Measurements from ENCODE around the gene TFAP2A. TPM values are rescaled to one million over a fixed set of nuclear protein-coding genes. Genes with fewer than 3 reads are reported as not detected.
A peak's percentile ranks its signal among the peaks of the same experiment; 100 is the strongest.

The TFAP2A gene
- total and polyA plus RNA-seq, 10 donors = 0.04 to 0.94 (median 0.23) TPM; not detected in 4

GRCh38 chr6:10413850-10414738, 780 bp downstream of the TFAP2A start:
- TF ChIP-seq CTCF (IDR thresholded peaks at IDR 0.05 in 8 of 11, conservative IDR thresholded peaks at IDR 0.05 in 3 of 11) (no peak), POLR2AphosphoS5 (IDR thresholded peaks at IDR 0.05) (no peak), POLR2A (IDR thresholded peaks at IDR 0.05) (no peak)
- Histone ChIP-seq H3K4me1 (peaks cover 9 to 71% (median 51%) of the 10 kb centered on the region in 6 donors), H3K36me3 (no peaks in the 10 kb centered on the region), H3K4me3 (peak overlapping the region in 3 of 8 donors; percentile 5 to 83 (median 9)), H3K27ac (no peak overlapping the region), H3K9me3 (peaks cover 0 to 56% (median 0%) of the 10 kb centered on the region in 8 donors), H3K27me3 (replicated peaks in 1 of 7) (peaks cover 22 to 100% (median 97%) of the 10 kb centered on the region in 7 donors)
- WGBS, 5 donors = 4 to 7% (median 5%) methylated on average over 21 to 37 of the region's 37 CpGs
- no peak for DNase-seq
- intact Hi-C loops (cut with DNase I; ENCODE audit: low total_unique reads) = no loop called here

GRCh38 chr6:10413262-10413849, 1.5 kb downstream of the TFAP2A start:
- TF ChIP-seq POLR2AphosphoS5 (IDR thresholded peaks at IDR 0.05) (no peak), CTCF (IDR thresholded peaks at IDR 0.05 in 8 of 11, conservative IDR thresholded peaks at IDR 0.05 in 3 of 11) (no peak), POLR2A (IDR thresholded peaks at IDR 0.05) (no peak)
- DNase-seq = no peak
- H3K27ac ChIP-seq = no peak overlapping the region
- H3K27me3 ChIP-seq (replicated peaks in 1 of 7) = peaks cover 17 to 100% (median 97%) of the 10 kb centered on the region in 7 donors
- peak overlapping the region; percentile 55 to 83 (median 71) for H3K4me3 ChIP-seq
- H3K9me3 ChIP-seq = peaks cover 0 to 58% (median 0%) of the 10 kb centered on the region in 8 donors
- WGBS, 5 donors = 7 to 11% (median 8%) methylated on average over 27 to 31 of the region's 31 CpGs
- no peaks in the 10 kb centered on the region for H3K36me3 ChIP-seq
- intact Hi-C loops (cut with DNase I; ENCODE audit: low total_unique reads) = no loop called here
- peaks cover 9 to 71% (median 51%) of the 10 kb centered on the region in 6 donors for H3K4me1 ChIP-seq

- Histone ChIP-seq H3K4me3 (peak overlapping the region; percentile 55 to 83 (median 71)), H3K36me3 (no peaks in the 10 kb centered on the region), H3K4me1 (peaks cover 9 to 71% (median 50%) of the 10 kb centered on the region in 6 donors), H3K27ac (peak overlapping the region in 4 of 8 donors; percentile 3 to 74 (median 49)), H3K9me3 (peaks cover 0 to 57% (median 0%) of the 10 kb centered on the region in 8 donors), H3K27me3 (replicated peaks in 1 of 7) (peaks cover 16 to 100% (median 96%) of the 10 kb centered on the region in 7 donors)
- intact Hi-C loops (cut with DNase I; ENCODE audit: low total_unique reads) = no loop called here
- 1 to 3% (median 1%) methylated on average over 31 to 82 of the region's 82 CpGs for WGBS, 5 donors
- peak; percentile 81 for DNase-seq
- TF ChIP-seq POLR2AphosphoS5 (IDR thresholded peaks at IDR 0.05) (no peak), POLR2A (IDR thresholded peaks at IDR 0.05) (no peak), CTCF (IDR thresholded peaks at IDR 0.05 in 8 of 11, conservative IDR thresholded peaks at IDR 0.05 in 3 of 11) (no peak)
Measured at GRCh38 chr6:10412461-10413261, 2.2 kb downstream of the TFAP2A start.

All from spleen (tissue), 11 donors.